ENCODE measurements around the gene HECW1. TPM values are rescaled to one million over a fixed set of nuclear protein-coding genes. Genes with fewer than 3 reads are reported as not detected.

HECW1 gene
- total RNA-seq, 1 donor from 2014 or later = 0.11 TPM

DNA sequence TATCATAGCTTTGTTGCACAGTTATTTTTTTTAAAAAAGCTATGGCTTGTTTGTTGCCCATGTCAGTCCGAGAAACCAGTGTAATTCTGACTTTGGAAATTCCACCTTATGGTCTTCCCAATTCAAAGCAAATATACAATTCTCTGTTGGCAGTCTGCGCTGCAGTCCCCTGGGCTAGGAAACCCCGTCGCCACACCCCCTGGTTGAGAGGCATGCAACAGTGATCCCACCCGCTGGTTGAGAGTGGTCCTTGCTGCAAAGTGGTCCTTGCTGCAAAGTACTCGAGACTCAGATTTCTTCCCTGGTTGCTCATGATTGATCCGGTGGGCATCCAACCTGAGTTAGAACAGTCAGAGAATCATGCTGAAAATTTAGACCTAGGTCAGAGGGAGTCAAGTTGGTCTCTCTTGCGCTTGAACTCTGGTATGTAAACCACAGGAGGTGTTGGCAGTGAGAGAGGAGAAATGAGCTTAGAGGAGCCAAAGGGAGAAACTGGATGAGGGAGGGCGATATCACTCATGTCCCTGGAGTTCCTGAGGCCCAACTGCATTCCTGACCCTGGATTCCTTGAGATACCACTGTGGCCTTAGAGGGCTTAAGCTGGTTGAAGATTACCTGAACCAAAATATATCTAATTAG is 425.4 kb downstream of the HECW1 start:
- H3K27ac Mint-ChIP-seq = no peak overlapping the region
- H3K4me1 Mint-ChIP-seq = peaks cover 3% of the 10 kb centered on the region
- H3K36me3 Mint-ChIP-seq = no peaks in the 10 kb centered on the region
- Histone ChIP-seq H3K4me2 (no peak overlapping the region), H3K9ac (no peak overlapping the region), H3K4me3 (no peak overlapping the region), H3K27ac (no peak overlapping the region), H3F3A (ENCODE audit: low read depth) (no peaks in the 10 kb centered on the region), H3K36me3 (no peaks in the 10 kb centered on the region), H3K79me2 (ENCODE audit: low read depth) (no peaks in the 10 kb centered on the region), H2AFZ (replicated peaks) (no peak overlapping the region), H3K27me3 (no peaks in the 10 kb centered on the region), H3K9me3 (ENCODE audit: low read depth) (no peaks in the 10 kb centered on the region), H4K20me1 (ENCODE audit: low read depth) (no peaks in the 10 kb centered on the region), H3K4me1 (no peaks in the 10 kb centered on the region)
- TF ChIP-seq, protein P1, sequence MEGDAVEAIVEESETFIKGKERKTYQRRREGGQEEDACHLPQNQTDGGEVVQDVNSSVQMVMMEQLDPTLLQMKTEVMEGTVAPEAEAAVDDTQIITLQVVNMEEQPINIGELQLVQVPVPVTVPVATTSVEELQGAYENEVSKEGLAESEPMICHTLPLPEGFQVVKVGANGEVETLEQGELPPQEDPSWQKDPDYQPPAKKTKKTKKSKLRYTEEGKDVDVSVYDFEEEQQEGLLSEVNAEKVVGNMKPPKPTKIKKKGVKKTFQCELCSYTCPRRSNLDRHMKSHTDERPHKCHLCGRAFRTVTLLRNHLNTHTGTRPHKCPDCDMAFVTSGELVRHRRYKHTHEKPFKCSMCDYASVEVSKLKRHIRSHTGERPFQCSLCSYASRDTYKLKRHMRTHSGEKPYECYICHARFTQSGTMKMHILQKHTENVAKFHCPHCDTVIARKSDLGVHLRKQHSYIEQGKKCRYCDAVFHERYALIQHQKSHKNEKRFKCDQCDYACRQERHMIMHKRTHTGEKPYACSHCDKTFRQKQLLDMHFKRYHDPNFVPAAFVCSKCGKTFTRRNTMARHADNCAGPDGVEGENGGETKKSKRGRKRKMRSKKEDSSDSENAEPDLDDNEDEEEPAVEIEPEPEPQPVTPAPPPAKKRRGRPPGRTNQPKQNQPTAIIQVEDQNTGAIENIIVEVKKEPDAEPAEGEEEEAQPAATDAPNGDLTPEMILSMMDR (IDR thresholded peaks at IDR 0.05) = no peak
- TF ChIP-seq EZH2phosphoT487 (IDR thresholded peaks at IDR 0.05) (no peak), EZH2 (IDR thresholded peaks at IDR 0.05) (no peak)
- H3K9me3 Mint-ChIP-seq = no peaks in the 10 kb centered on the region
- no peak for DNase-seq (ENCODE audit: low spot score)
- H3K27me3 Mint-ChIP-seq (ENCODE audit: insufficient read depth, low read depth) = peaks cover 2% of the 10 kb centered on the region
- H3K4me3 Mint-ChIP-seq = no peak overlapping the region

DNA sequence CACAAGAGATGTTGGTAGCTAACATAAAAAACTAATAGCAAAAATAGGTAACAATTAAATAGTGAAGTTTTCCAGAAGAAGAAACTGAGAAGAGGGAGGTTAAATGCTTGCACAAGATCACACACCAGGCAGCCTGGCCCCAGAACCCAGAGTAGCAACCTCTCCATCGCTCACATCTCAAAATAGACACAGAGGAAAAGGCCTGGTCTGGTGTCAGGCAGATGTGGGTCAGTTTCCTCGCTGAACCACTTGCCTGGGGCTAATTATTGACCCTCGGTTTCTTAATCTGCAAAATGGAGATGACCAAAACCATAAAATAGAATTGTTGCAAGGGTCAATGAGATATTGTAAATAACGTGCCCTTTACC is 425.9 kb downstream of the HECW1 start:
- Histone ChIP-seq H3K4me3 (no peak overlapping the region), H3K27me3 (no peaks in the 10 kb centered on the region), H3K9me3 (ENCODE audit: low read depth) (no peaks in the 10 kb centered on the region), H3K4me2 (no peak overlapping the region), H2AFZ (replicated peaks) (no peak overlapping the region), H3K27ac (no peak overlapping the region), H3K9ac (no peak overlapping the region), H3F3A (ENCODE audit: low read depth) (no peaks in the 10 kb centered on the region), H3K36me3 (no peaks in the 10 kb centered on the region), H3K79me2 (ENCODE audit: low read depth) (no peaks in the 10 kb centered on the region), H3K4me1 (no peaks in the 10 kb centered on the region), H4K20me1 (ENCODE audit: low read depth) (no peaks in the 10 kb centered on the region)
- TF ChIP-seq EZH2 (IDR thresholded peaks at IDR 0.05) = no peak
- no peak for TF ChIP-seq EZH2phosphoT487 (IDR thresholded peaks at IDR 0.05)
- TF ChIP-seq, protein P1 (IDR thresholded peaks at IDR 0.05) = no peak
- peaks cover 3% of the 10 kb centered on the region for H3K4me1 Mint-ChIP-seq
- no peak overlapping the region for H3K27ac Mint-ChIP-seq
- no peaks in the 10 kb centered on the region for H3K9me3 Mint-ChIP-seq
- no peak for DNase-seq (ENCODE audit: low spot score)
- H3K27me3 Mint-ChIP-seq (ENCODE audit: insufficient read depth, low read depth) = peaks cover 2% of the 10 kb centered on the region
- no peaks in the 10 kb centered on the region for H3K36me3 Mint-ChIP-seq
- H3K4me3 Mint-ChIP-seq = no peak overlapping the region

DNA sequence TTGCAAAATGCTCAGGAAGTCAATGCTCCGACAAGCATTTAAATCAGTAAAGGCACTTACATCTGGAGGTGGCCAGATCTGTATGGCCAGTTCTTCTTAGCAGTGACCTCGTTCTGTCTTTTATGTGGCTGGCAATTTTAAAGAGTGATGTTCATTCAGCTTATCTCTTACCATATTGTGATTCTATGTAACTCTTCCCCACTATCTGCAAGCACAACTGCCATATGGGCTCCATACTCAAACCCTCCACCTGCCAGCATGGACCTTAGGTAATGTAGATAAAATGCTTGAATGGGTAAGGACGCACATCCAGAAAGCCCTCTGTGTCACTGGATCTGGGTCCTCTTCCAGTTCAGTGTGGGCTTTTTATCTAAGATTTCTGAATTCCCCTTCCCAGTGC is 428.0 kb downstream of the HECW1 start:
- no peaks in the 10 kb centered on the region for H3K9me3 Mint-ChIP-seq
- H3K36me3 ChIP-seq = no peaks in the 10 kb centered on the region

More for the DNA sequence above, 428.0 kb downstream of the HECW1 start:
- no peak overlapping the region for H3K4me2 ChIP-seq
- no peaks in the 10 kb centered on the region for H4K20me1 ChIP-seq (ENCODE audit: low read depth)
- H3K27ac ChIP-seq = no peak overlapping the region
- Mint-ChIP-seq H3K27ac (no peak overlapping the region), H3K36me3 (no peaks in the 10 kb centered on the region), H3K4me1 (peaks cover 3% of the 10 kb centered on the region), H3K27me3 (ENCODE audit: insufficient read depth, low read depth) (peaks cover 2% of the 10 kb centered on the region), H3K4me3 (no peak overlapping the region)
- H3F3A ChIP-seq (ENCODE audit: low read depth) = no peaks in the 10 kb centered on the region
- no peaks in the 10 kb centered on the region for H3K9me3 ChIP-seq (ENCODE audit: low read depth)
- TF ChIP-seq EZH2phosphoT487 (IDR thresholded peaks at IDR 0.05) (no peak), EZH2 (IDR thresholded peaks at IDR 0.05) (no peak)
- TF ChIP-seq, protein P1 (IDR thresholded peaks at IDR 0.05) = no peak
- no peaks in the 10 kb centered on the region for H3K4me1 ChIP-seq
- DNase-seq (ENCODE audit: low spot score) = no peak
- H3K27me3 ChIP-seq = no peaks in the 10 kb centered on the region
- no peak overlapping the region for H3K9ac ChIP-seq
- no peak overlapping the region for H3K4me3 ChIP-seq
- H3K79me2 ChIP-seq (ENCODE audit: low read depth) = no peaks in the 10 kb centered on the region
- H2AFZ ChIP-seq (replicated peaks) = no peak overlapping the region

Measured in neural progenitor cell (in vitro differentiated cells).